Progenitor cell of endocrine pancreas (in vitro differentiated cells): ENCODE data around the gene TMCC2. TPM values are rescaled to one million over a fixed set of nuclear protein-coding genes. Genes with fewer than 3 reads are reported as not detected.
"Not testable (repeated sequence)": the region's sequence is repeated elsewhere in the genome, so short reads cannot be mapped to it uniquely, and the experiment has no call there.

Experiments used
- DNase-seq: peaks from one replicate; pipeline ENCODE4 v3.0.0; 2021; ENCODE audit warnings: low spot score; ENCODE audit not compliant: unreplicated experiment
- H3K27ac Mint-ChIP-seq: 2 replicates; pipeline ENCODE4 v1.8.0; 2021; ENCODE audit warnings: mild to moderate bottlenecking, moderate library complexity, mixed read lengths
- H3K27me3 Mint-ChIP-seq: 2 replicates; pipeline ENCODE4 v1.8.0; 2021; ENCODE audit warnings: mixed read lengths
- H3K36me3 Mint-ChIP-seq: 2 replicates; pipeline ENCODE4 v1.8.0; 2022; ENCODE audit warnings: mixed read lengths; ENCODE audit not compliant: insufficient read depth
- H3K4me1 Mint-ChIP-seq: 2 replicates; pipeline ENCODE4 v1.8.0; 2021; ENCODE audit warnings: low read depth, mixed read lengths
- H3K4me3 Mint-ChIP-seq: 2 replicates; pipeline ENCODE4 v1.8.0; 2021; ENCODE audit warnings: low read depth, mild to moderate bottlenecking, moderate library complexity, mixed read lengths
- H3K9me3 Mint-ChIP-seq: 2 replicates; pipeline ENCODE4 v1.8.0; 2021; ENCODE audit warnings: low read depth, mixed read lengths
- total RNA-seq: library from RNA; stranded (reverse); gene quantifications from 2 replicates; pipeline ENCODE4 v1.2.1, GENCODE V29; 2021
- TF ChIP-seq, protein P1 (sequence below): fragments of 200-600 bp; sonication (generic); IDR thresholded peaks from one replicate; pipeline ENCODE4 v1.5.0; 2021; ENCODE audit warnings: antibody characterized with exemption, mild to moderate bottlenecking; ENCODE audit not compliant: unreplicated experiment

The TMCC2 gene
- total RNA-seq, 1 donor from 2014 or later = 4.6 TPM

GRCh38 chr1:205229399-205229871, 1.7 kb downstream of the TMCC2 start:
- TF ChIP-seq, protein P1, sequence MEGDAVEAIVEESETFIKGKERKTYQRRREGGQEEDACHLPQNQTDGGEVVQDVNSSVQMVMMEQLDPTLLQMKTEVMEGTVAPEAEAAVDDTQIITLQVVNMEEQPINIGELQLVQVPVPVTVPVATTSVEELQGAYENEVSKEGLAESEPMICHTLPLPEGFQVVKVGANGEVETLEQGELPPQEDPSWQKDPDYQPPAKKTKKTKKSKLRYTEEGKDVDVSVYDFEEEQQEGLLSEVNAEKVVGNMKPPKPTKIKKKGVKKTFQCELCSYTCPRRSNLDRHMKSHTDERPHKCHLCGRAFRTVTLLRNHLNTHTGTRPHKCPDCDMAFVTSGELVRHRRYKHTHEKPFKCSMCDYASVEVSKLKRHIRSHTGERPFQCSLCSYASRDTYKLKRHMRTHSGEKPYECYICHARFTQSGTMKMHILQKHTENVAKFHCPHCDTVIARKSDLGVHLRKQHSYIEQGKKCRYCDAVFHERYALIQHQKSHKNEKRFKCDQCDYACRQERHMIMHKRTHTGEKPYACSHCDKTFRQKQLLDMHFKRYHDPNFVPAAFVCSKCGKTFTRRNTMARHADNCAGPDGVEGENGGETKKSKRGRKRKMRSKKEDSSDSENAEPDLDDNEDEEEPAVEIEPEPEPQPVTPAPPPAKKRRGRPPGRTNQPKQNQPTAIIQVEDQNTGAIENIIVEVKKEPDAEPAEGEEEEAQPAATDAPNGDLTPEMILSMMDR = no peak
- DNase-seq = no peak
- H3K9me3 Mint-ChIP-seq = no peaks in the 10 kb centered on the region
- no peaks in the 10 kb centered on the region for H3K36me3 Mint-ChIP-seq
- peak overlapping the region; percentile 81 for H3K4me3 Mint-ChIP-seq
- H3K4me1 Mint-ChIP-seq = peaks cover 13% of the 10 kb centered on the region
- H3K27ac Mint-ChIP-seq = peak overlapping the region; percentile 69
- H3K27me3 Mint-ChIP-seq = peaks cover 44% of the 10 kb centered on the region

DNA sequence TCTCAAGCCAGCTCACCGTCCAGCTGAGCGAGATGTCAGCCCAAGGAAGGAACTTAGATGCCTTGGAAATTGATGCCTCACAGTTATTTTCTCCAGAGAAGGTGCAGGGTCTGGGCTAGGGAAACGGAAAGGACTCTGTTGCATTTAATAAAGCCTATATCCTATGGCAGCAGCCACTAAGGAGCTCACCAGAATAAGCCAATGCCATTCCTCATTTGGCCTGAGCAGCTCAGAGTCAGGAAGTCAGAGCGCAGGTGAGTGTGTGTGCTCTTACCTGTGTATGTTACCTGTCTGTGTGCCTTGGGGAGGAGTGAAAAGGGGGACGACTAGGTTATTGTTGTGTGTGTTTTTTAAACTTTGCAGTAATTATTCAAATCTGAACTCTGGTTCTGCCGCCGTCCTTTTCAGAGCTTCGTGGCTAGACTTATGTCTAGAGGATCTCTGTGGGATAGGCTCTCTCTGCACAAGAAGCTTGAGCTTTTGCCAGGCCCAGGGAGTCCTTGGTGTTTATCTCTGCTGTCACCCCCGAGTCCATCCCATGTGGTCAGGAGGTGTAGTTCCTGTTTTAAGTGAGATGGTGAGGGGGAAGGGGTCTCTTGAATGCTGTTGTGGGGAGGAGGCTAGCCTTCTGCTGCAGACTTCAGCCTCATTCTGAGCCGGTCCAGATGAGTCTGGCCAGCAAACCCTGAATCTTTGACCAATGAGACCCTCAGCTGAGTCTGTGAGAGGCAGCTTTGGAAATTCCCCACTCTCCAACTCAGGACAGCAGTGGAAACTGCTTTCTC, 2.4 kb downstream of the TMCC2 start:
- Mint-ChIP-seq H3K9me3 (no peaks in the 10 kb centered on the region), H3K27ac (no peak overlapping the region), H3K27me3 (peaks cover 37% of the 10 kb centered on the region), H3K36me3 (no peaks in the 10 kb centered on the region), H3K4me1 (peaks cover 13% of the 10 kb centered on the region), H3K4me3 (peak overlapping the region; percentile 81)
- TF ChIP-seq, protein P1 = no peak
- no peak for DNase-seq

DNA sequence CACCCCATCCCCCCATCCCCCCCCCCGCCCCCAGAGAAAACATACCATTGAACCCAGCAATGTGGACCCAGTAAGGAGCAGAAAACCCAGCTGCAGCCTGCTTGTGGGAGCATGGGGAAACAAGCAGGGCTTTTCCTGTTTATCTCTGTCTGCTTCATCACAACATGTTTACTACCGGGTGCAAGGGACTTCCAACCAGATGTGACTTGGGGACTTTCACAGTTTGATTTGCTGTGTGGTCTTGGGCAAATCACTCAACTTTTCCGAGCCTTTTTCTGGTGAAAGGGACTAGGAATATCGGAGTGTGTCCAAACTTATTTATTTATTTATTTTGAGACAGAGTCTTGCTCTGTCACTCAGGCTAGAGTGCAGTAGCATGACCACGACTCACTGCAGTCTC, 3.2 kb downstream of the TMCC2 start:
- Mint-ChIP-seq H3K27me3 (peaks cover 29% of the 10 kb centered on the region), H3K4me1 (peaks cover 13% of the 10 kb centered on the region)

DNA sequence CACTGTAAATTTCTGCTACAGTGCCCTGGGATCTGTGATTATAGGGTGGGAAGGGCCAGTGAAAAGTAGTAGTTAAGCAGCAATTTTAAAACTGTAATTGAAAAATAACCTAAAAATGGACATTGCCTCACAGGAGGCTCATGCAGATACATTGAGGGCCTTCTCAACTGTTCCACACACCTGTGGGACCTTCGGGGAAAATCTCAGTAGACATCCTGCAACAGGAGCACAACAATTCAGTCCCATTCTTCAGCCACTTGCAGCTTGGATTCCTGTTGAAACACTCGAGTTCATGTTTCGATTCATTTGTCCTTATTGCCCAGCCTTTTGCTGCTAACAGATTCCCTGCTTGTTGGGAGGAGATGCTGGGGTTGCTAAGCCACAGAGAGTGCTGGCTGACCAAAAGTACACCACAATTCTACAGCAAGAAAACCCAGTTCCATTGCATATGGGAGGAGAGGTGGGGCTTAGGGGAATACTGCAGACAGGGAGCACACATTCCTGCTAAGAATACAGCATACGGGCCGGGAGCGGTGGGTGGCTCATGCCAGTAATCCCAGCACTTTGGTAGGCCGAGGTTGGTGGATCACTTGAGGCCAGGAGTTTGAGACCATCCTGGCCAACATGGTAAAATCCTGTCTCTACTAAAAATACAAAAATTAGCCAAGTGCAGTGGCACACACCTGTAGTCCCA, 4.5 kb downstream of the TMCC2 start:
- H3K27ac Mint-ChIP-seq = no peak overlapping the region
- TF ChIP-seq, protein P1 = no peak
- H3K4me1 Mint-ChIP-seq = peaks cover 10% of the 10 kb centered on the region
- H3K36me3 Mint-ChIP-seq = no peaks in the 10 kb centered on the region
- no peak for DNase-seq
- H3K4me3 Mint-ChIP-seq = no peak overlapping the region
- no peaks in the 10 kb centered on the region for H3K9me3 Mint-ChIP-seq
- peaks cover 16% of the 10 kb centered on the region for H3K27me3 Mint-ChIP-seq

More for the DNA sequence above, 3.2 kb downstream of the TMCC2 start:
- Mint-ChIP-seq H3K9me3 (no peaks in the 10 kb centered on the region), H3K36me3 (no peaks in the 10 kb centered on the region), H3K4me3 (no peak overlapping the region), H3K27ac (no peak overlapping the region)
- TF ChIP-seq, protein P1 = no peak
- DNase-seq = no peak

GRCh38 chr1:205232945-205233397, 5.2 kb downstream of the TMCC2 start:
- peaks cover 15% of the 10 kb centered on the region for H3K27me3 Mint-ChIP-seq

DNA sequence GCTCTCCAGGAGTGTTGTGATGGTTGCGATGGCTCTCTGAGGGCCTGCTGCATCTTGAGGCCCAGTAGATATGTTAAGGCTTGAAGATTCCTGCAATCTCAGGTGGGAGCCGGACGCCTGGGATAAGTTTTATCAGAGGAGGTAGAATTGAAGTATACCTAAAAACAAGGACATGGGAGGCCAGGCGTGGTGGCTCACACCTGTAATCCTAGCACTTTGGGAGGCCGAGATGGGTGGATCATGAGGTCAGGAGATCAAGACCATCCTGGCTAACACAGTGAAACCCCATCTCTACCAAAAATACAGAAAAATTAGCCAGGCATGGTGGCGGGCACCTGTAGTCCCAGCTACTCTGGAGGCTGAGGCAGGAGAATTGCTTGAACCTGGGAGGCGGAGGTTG, 6.2 kb downstream of the TMCC2 start:
- H3K9me3 Mint-ChIP-seq, H3K36me3 Mint-ChIP-seq, DNase-seq, H3K27me3 Mint-ChIP-seq, H3K4me3 Mint-ChIP-seq, H3K4me1 Mint-ChIP-seq, H3K27ac Mint-ChIP-seq: not testable (repeated sequence)

More at GRCh38 chr1:205232945-205233397, 5.2 kb downstream of the TMCC2 start:
- H3K4me3 Mint-ChIP-seq = no peak overlapping the region
- TF ChIP-seq, protein P1 = no peak
- H3K9me3 Mint-ChIP-seq = no peaks in the 10 kb centered on the region
- no peak for DNase-seq
- H3K27ac Mint-ChIP-seq = no peak overlapping the region
- no peaks in the 10 kb centered on the region for H3K36me3 Mint-ChIP-seq
- peaks cover 10% of the 10 kb centered on the region for H3K4me1 Mint-ChIP-seq
